SK-N-SH (cell line): ENCODE data around the gene CLMP. TPM values are rescaled to one million over a fixed set of nuclear protein-coding genes. Genes with fewer than 3 reads are reported as not detected.

Source experiments
- CTCF ChIA-PET: fragments of 300-600, 350-600 bp; formaldehyde crosslinking; extraction: SDS; loops from one replicate; lab custom pipeline; 2021; lab: Yijun Ruan, JAX
- POLR2A ChIA-PET: fragments of 350-600 bp; sonication (Branson Sonifier 250); formaldehyde crosslinking; extraction: SDS; loops from one replicate; lab custom pipeline; 2020; ENCODE audit warnings: antibody characterized with exemption, inconsistent platforms; lab: Yijun Ruan, JAX
- DNase-seq: peaks from one replicate; pipeline ENCODE4 v3.0.0; 2012
- H2AFZ ChIP-seq: fragments of 200-600 bp; sonication (generic); 2 replicates; pipeline ENCODE4 v1.8.1; 2016; ENCODE audit warnings: antibody characterized with exemption, mild to moderate bottlenecking, low read depth
- H3F3A ChIP-seq: fragments of 200-600 bp; sonication (generic); replicated peaks from 2 replicates; pipeline ENCODE3; 2016; ENCODE audit warnings: antibody characterized with exemption, mild to moderate bottlenecking; ENCODE audit not compliant: insufficient read depth
- H3K27ac ChIP-seq, 2 experiments: fragments of 200-500 bp in 1 of 2; fragments of 200-600 bp in 1 of 2; sonication (Bioruptor generic) in 1 of 2; sonication (generic), shearing (Covaris generic) in 1 of 2; 2 replicates each; pipeline versions ENCODE4 v1.5.1 to v1.6.1; 2014 to 2016; ENCODE audit warnings: low read depth in 2 of 2, inconsistent platforms in 1 of 2, low read length in 1 of 2, mild to moderate bottlenecking in 1 of 2, mixed read lengths in 1 of 2
- H3K27me3 ChIP-seq: fragments of 200-600 bp; sonication (generic), shearing (Covaris generic); 2 replicates; pipeline ENCODE4 v1.6.1; 2016; ENCODE audit warnings: mixed run types; ENCODE audit not compliant: insufficient read depth
- H3K36me3 ChIP-seq, 2 experiments: fragments of 200-500 bp in 1 of 2; fragments of 200-600 bp in 1 of 2; sonication (Bioruptor generic) in 1 of 2; sonication (generic) in 1 of 2; replicated peaks in 1 of 2; 2 replicates each; pipeline versions ENCODE3 to v1.5.1; 2014 to 2016; ENCODE audit warnings: low read length in 1 of 2, mild to moderate bottlenecking in 1 of 2; ENCODE audit not compliant: insufficient read depth in 2 of 2, control insufficient read depth in 1 of 2
- H3K4me1 ChIP-seq, 2 experiments: fragments of 200-500 bp in 1 of 2; fragments of 200-600 bp in 1 of 2; sonication (Bioruptor generic) in 1 of 2; sonication (generic), shearing (Covaris generic) in 1 of 2; 2 replicates each; pipeline versions ENCODE4 v1.5.1 to v1.6.1; 2014 to 2016; ENCODE audit warnings: low read depth in 1 of 2, low read length in 1 of 2, mixed run types in 1 of 2; ENCODE audit not compliant: insufficient read depth in 2 of 2, control insufficient read depth in 1 of 2
- H3K4me2 ChIP-seq: fragments of 200-600 bp; sonication (generic), shearing (Covaris generic); 2 replicates; pipeline ENCODE4 v1.6.1; 2017; ENCODE audit warnings: mixed run types
- H3K4me3 ChIP-seq, 2 experiments: fragments of 200-500 bp in 1 of 2; fragments of 200-600 bp in 1 of 2; sonication (Bioruptor generic) in 1 of 2; sonication (generic), shearing (Covaris generic) in 1 of 2; 2 replicates each; pipeline versions ENCODE4 v1.5.1 to v1.8.1; 2014 to 2016; ENCODE audit warnings: low read depth in 2 of 2, inconsistent platforms in 1 of 2, low read length in 1 of 2, mild to moderate bottlenecking in 1 of 2, mixed read lengths in 1 of 2, moderate library complexity in 1 of 2
- H3K79me2 ChIP-seq: fragments of 200-600 bp; sonication (generic); 2 replicates; pipeline ENCODE4 v1.8.1; 2017; ENCODE audit warnings: mild to moderate bottlenecking; ENCODE audit not compliant: insufficient read depth
- H3K9ac ChIP-seq: fragments of 200-600 bp; sonication (generic); 2 replicates; pipeline ENCODE4 v1.6.1; 2017; ENCODE audit warnings: mixed run types
- H3K9me2 ChIP-seq: fragments of 200-600 bp; sonication (generic); 2 replicates; pipeline ENCODE4 v1.6.1; 2017; ENCODE audit warnings: mixed run types
- H3K9me3 ChIP-seq: fragments of 200-600 bp; sonication (generic); 2 replicates; pipeline ENCODE4 v1.6.1; 2017; ENCODE audit warnings: mixed run types, mild to moderate bottlenecking, moderate library complexity
- H4K20me1 ChIP-seq: fragments of 200-600 bp; sonication (generic); 2 replicates; pipeline ENCODE4 v1.6.1; 2017; ENCODE audit warnings: mild to moderate bottlenecking, mixed run types; ENCODE audit not compliant: insufficient read depth
- CHD2 ChIP-seq: fragments of 150-350 bp; IDR thresholded peaks from 2 replicates; pipeline ENCODE4 v1.6.1; 2018; ENCODE audit warnings: low read length; ENCODE audit not compliant: partially characterized antibody
- ELF1 ChIP-seq: IDR thresholded peaks from 2 replicates; pipeline ENCODE4 v1.4.0; 2012
- EP300 ChIP-seq, 2 experiments: IDR thresholded peaks; 2 replicates each; pipeline versions ENCODE4 v1.4.0 to v1.6.1; 2012; ENCODE audit warnings: borderline replicate concordance in 1 of 2, low read depth in 1 of 2, low read length in 1 of 2
- EZH2phosphoT487 ChIP-seq: fragments of 200-600 bp; sonication (generic); IDR thresholded peaks from 2 replicates; pipeline ENCODE4 v1.6.1; 2017; ENCODE audit warnings: low read depth, mixed run types, mild to moderate bottlenecking, antibody characterized with exemption, moderate library complexity, borderline replicate concordance
- FOSL2 ChIP-seq: IDR thresholded peaks from 2 replicates; pipeline ENCODE4 v1.4.0; 2012; ENCODE audit warnings: low read depth, mild to moderate bottlenecking, moderate library complexity, borderline replicate concordance
- FOXM1 ChIP-seq: IDR thresholded peaks from 2 replicates; pipeline ENCODE4 v1.4.0; 2012; ENCODE audit warnings: low read depth, mild to moderate bottlenecking
- JUND ChIP-seq: IDR thresholded peaks from 2 replicates; pipeline ENCODE4 v1.4.0; 2012
- MXI1 ChIP-seq: IDR thresholded peaks from 2 replicates; pipeline ENCODE4 v1.6.1; 2012; ENCODE audit warnings: mild to moderate bottlenecking, low read depth, low read length, improper control_type of control experiment
- NRF1 ChIP-seq: IDR thresholded peaks from 2 replicates; pipeline ENCODE4 v1.6.1; 2012; ENCODE audit warnings: low read depth, mild to moderate bottlenecking, low read length
- POLR2AphosphoS5 ChIP-seq: IDR thresholded peaks from 2 replicates; pipeline ENCODE4 v1.6.1; 2012; ENCODE audit warnings: low read depth, low read length
- RAD21 ChIP-seq: IDR thresholded peaks from 2 replicates; pipeline ENCODE4 v1.6.1; 2012; ENCODE audit warnings: mild to moderate bottlenecking, low read length
- RCOR1 ChIP-seq: fragments of 150-350 bp; IDR thresholded peaks from 2 replicates; pipeline ENCODE4 v1.6.1; 2017; ENCODE audit warnings: antibody characterized with exemption, low read length
- RXRA ChIP-seq: IDR thresholded peaks from 2 replicates; pipeline ENCODE4 v1.4.0; 2012; ENCODE audit warnings: low read depth, mild to moderate bottlenecking, borderline replicate concordance
- SIN3A ChIP-seq: IDR thresholded peaks from 2 replicates; pipeline ENCODE4 v1.6.1; 2012; ENCODE audit warnings: low read depth, mild to moderate bottlenecking, low read length, moderate library complexity, borderline replicate concordance
- TCF12 ChIP-seq: IDR thresholded peaks from 2 replicates; pipeline ENCODE4 v1.4.0; 2012
- YY1 ChIP-seq: IDR thresholded peaks from 2 replicates; pipeline ENCODE4 v1.4.0; 2012; ENCODE audit warnings: low read depth, mild to moderate bottlenecking
- WGBS: methylation state at CpG from one replicate; pipeline ENCODE4 v1.1.6; 2017; ENCODE audit warnings: low lambda C conversion rate; 5-methylcytosine and 5-hydroxymethylcytosine counted together
- polyA plus RNA-seq, 3 experiments: library from polyadenylated mRNA; depleted of rRNA; stranded (reverse); fragments of >200 nt; gene quantifications; 2 replicates each; pipeline ENCODE4 v1.2.3, GENCODE V29; 2012
- TF ChIP-seq, protein P1 (sequence below): IDR thresholded peaks from 2 replicates; pipeline ENCODE4 v1.6.1; 2012; ENCODE audit warnings: mild to moderate bottlenecking, low read depth, low read length, moderate library complexity
- TF ChIP-seq, protein P2 (sequence below): IDR thresholded peaks from 2 replicates; pipeline ENCODE4; 2012
- TF ChIP-seq, protein P3 (sequence below): fragments of 200-600 bp; sonication (generic); IDR thresholded peaks from 2 replicates; pipeline ENCODE4 v1.6.1; 2017; ENCODE audit warnings: antibody characterized with exemption, mild to moderate bottlenecking, moderate library complexity
- TF ChIP-seq, protein P4 (sequence below): fragments of 150-350 bp; IDR thresholded peaks from 2 replicates; pipeline ENCODE4 v1.6.1; 2016; ENCODE audit warnings: mild to moderate bottlenecking, low read depth, low read length
- TF ChIP-seq, protein P5 (sequence below): IDR thresholded peaks from 2 replicates; pipeline ENCODE4 v1.4.0; 2012; ENCODE audit warnings: low read depth, borderline replicate concordance

CLMP gene
- polyA plus RNA-seq, 1 of the 3 experiments (the other 2 are of a cell fraction), result 61.9 TPM

DNA sequence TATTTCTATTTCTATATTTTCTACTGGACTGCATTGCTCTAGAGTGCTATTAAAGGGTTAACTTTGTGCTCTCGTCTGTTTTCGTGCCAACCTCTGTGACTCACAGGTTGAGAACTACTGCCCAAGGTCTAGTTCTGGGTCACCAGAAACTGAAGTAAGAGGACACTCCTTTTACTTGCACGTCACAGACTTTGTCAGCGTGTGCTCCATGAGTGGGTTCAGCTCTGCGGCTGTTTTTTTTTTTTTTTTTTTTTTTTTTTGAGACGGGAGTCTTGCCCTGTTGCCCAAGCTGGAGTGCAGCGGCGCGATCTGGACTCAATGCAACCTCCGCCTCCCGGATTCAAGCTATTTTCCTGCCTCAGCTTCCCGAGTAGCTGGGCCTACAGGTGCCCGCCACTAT is 49.8 kb downstream of the CLMP start (continued):
- peak; percentile 17; the same call in 1 of the 2 replicates for TF ChIP-seq POLR2AphosphoS5
- TF ChIP-seq YY1, result no peak
- TF ChIP-seq, protein P1, sequence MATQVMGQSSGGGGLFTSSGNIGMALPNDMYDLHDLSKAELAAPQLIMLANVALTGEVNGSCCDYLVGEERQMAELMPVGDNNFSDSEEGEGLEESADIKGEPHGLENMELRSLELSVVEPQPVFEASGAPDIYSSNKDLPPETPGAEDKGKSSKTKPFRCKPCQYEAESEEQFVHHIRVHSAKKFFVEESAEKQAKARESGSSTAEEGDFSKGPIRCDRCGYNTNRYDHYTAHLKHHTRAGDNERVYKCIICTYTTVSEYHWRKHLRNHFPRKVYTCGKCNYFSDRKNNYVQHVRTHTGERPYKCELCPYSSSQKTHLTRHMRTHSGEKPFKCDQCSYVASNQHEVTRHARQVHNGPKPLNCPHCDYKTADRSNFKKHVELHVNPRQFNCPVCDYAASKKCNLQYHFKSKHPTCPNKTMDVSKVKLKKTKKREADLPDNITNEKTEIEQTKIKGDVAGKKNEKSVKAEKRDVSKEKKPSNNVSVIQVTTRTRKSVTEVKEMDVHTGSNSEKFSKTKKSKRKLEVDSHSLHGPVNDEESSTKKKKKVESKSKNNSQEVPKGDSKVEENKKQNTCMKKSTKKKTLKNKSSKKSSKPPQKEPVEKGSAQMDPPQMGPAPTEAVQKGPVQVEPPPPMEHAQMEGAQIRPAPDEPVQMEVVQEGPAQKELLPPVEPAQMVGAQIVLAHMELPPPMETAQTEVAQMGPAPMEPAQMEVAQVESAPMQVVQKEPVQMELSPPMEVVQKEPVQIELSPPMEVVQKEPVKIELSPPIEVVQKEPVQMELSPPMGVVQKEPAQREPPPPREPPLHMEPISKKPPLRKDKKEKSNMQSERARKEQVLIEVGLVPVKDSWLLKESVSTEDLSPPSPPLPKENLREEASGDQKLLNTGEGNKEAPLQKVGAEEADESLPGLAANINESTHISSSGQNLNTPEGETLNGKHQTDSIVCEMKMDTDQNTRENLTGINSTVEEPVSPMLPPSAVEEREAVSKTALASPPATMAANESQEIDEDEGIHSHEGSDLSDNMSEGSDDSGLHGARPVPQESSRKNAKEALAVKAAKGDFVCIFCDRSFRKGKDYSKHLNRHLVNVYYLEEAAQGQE, result no peak
- TF ChIP-seq JUND, result peak; percentile 73
- no peak for TF ChIP-seq FOXM1
- peak; percentile 86 for TF ChIP-seq RXRA
- no peak; the same call in 1 of the 2 replicates for TF ChIP-seq MXI1
- TF ChIP-seq ELF1, result no peak
- TF ChIP-seq SIN3A, result peak; percentile 40; the same call in 1 of the 2 replicates
- no peak for TF ChIP-seq CHD2
- TF ChIP-seq, protein P2, sequence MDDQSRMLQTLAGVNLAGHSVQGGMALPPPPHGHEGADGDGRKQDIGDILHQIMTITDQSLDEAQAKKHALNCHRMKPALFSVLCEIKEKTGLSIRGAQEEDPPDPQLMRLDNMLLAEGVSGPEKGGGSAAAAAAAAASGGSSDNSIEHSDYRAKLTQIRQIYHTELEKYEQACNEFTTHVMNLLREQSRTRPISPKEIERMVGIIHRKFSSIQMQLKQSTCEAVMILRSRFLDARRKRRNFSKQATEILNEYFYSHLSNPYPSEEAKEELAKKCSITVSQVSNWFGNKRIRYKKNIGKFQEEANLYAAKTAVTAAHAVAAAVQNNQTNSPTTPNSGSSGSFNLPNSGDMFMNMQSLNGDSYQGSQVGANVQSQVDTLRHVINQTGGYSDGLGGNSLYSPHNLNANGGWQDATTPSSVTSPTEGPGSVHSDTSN, result peak; percentile 24; the same call in 1 of the 2 replicates
- TF ChIP-seq TCF12, result peak; percentile 63
- peak in 1 of 2 experiments; percentile 29; a peak in 1 of 4 replicates for TF ChIP-seq EP300 (IDR thresholded peaks at IDR 0.05; ENCODE audit: borderline replicate concordance in 1 of 2, low read depth in 1 of 2, low read length in 1 of 2)
- no peak for TF ChIP-seq EZH2phosphoT487

DNA sequence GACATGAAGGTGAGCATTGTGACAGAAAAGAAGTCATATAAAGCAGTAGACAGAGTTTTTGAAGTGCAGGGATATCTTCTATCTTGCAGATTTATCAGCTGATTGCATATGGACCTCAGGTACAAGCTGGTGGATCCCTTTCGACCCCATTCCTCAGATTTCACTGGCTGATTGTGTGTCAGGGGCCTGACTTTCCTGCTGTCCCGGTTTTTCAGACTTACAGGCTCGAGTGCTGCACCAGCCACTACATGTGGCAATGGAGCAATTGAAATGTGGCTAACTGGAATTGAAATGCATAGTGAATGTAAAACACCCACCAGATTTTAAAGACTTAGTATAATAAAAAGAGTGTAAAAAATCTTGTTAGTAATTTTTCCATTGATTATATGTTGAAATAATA is 50.3 kb downstream of the CLMP start:
- WGBS, result 91% methylated on average over 3 of the region's 3 CpGs
- H3K9me2 ChIP-seq, result no peaks in the 10 kb centered on the region
- no peaks in the 10 kb centered on the region for H3K9me3 ChIP-seq
- H3K36me3 ChIP-seq, result peaks cover 0 to 22% of the 10 kb centered on the region in 2 experiments
- DNase-seq, result no peak
- H2AFZ ChIP-seq, result no peak overlapping the region
- ChIA-PET POLR2A (interaction anchor here (0.7 to 1.5 kb wide), 4 partner anchors 50 to 95 kb away, joined by 6 to 13 read pairs (median 8); partner anchors contain the start of genes CLMP and HSPA8), CTCF (interaction anchor here (1.3 to 3.4 kb wide), 2 partner anchors 19 to 103 kb away, joined by 7 to 15 read pairs; no protein-coding TSS in a partner anchor)
- H3K4me3 ChIP-seq, result no peak overlapping the region
- no peaks in the 10 kb centered on the region for H3K27me3 ChIP-seq
- H3F3A ChIP-seq, result peaks cover 40% of the 10 kb centered on the region
- H3K4me1 ChIP-seq, result peaks cover 9 to 17% of the 10 kb centered on the region in 2 experiments
- H3K9ac ChIP-seq, result no peak overlapping the region
- H4K20me1 ChIP-seq, result no peaks in the 10 kb centered on the region
- no peak for TF ChIP-seq RXRA
- no peak for TF ChIP-seq TCF12
- no peak for TF ChIP-seq ELF1
- no peak for TF ChIP-seq EP300 (IDR thresholded peaks at IDR 0.05; ENCODE audit: borderline replicate concordance in 1 of 2, low read depth in 1 of 2, low read length in 1 of 2)
- TF ChIP-seq, protein P3, sequence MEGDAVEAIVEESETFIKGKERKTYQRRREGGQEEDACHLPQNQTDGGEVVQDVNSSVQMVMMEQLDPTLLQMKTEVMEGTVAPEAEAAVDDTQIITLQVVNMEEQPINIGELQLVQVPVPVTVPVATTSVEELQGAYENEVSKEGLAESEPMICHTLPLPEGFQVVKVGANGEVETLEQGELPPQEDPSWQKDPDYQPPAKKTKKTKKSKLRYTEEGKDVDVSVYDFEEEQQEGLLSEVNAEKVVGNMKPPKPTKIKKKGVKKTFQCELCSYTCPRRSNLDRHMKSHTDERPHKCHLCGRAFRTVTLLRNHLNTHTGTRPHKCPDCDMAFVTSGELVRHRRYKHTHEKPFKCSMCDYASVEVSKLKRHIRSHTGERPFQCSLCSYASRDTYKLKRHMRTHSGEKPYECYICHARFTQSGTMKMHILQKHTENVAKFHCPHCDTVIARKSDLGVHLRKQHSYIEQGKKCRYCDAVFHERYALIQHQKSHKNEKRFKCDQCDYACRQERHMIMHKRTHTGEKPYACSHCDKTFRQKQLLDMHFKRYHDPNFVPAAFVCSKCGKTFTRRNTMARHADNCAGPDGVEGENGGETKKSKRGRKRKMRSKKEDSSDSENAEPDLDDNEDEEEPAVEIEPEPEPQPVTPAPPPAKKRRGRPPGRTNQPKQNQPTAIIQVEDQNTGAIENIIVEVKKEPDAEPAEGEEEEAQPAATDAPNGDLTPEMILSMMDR, result no peak
- TF ChIP-seq NRF1, result no peak
- TF ChIP-seq, protein P4, sequence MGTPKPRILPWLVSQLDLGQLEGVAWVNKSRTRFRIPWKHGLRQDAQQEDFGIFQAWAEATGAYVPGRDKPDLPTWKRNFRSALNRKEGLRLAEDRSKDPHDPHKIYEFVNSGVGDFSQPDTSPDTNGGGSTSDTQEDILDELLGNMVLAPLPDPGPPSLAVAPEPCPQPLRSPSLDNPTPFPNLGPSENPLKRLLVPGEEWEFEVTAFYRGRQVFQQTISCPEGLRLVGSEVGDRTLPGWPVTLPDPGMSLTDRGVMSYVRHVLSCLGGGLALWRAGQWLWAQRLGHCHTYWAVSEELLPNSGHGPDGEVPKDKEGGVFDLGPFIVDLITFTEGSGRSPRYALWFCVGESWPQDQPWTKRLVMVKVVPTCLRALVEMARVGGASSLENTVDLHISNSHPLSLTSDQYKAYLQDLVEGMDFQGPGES, result no peak
- TF ChIP-seq FOSL2, result no peak
- TF ChIP-seq, protein P5, sequence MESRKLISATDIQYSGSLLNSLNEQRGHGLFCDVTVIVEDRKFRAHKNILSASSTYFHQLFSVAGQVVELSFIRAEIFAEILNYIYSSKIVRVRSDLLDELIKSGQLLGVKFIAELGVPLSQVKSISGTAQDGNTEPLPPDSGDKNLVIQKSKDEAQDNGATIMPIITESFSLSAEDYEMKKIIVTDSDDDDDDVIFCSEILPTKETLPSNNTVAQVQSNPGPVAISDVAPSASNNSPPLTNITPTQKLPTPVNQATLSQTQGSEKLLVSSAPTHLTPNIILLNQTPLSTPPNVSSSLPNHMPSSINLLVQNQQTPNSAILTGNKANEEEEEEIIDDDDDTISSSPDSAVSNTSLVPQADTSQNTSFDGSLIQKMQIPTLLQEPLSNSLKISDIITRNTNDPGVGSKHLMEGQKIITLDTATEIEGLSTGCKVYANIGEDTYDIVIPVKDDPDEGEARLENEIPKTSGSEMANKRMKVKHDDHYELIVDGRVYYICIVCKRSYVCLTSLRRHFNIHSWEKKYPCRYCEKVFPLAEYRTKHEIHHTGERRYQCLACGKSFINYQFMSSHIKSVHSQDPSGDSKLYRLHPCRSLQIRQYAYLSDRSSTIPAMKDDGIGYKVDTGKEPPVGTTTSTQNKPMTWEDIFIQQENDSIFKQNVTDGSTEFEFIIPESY, result no peak
- TF ChIP-seq RAD21, result no peak
- no peak for TF ChIP-seq RCOR1
- H3K27ac ChIP-seq, result peak overlapping the region; percentile 87 to 95
- no peak overlapping the region for H3K4me2 ChIP-seq
- peaks cover 81% of the 10 kb centered on the region for H3K79me2 ChIP-seq
